Measurements from ENCODE around the gene ARID2. TPM values are rescaled to one million over a fixed set of nuclear protein-coding genes. Genes with fewer than 3 reads are reported as not detected.

ARID2 gene
- total RNA-seq, 4 donors from 2014 or later = 22.9 to 39.9 (median 33.8) TPM

- in situ Hi-C loops (cut with MboI; ENCODE audit: low pct_ligation_motif_present in 1 of 4, low pct_unique_long_range_greater_than_20kb in 1 of 4, low sequenced_read_pairs in 3 of 4) (loop anchor here in 3 of 4 donors (25.0 kb wide), 3 partner anchors 159 to 534 kb away; no protein-coding TSS in a partner anchor), intact Hi-C loops (cut with DNase I; ENCODE audit: low total_unique reads) (loop anchor here (10.0 kb wide), 1 partner anchor 177 kb away; no protein-coding TSS in a partner anchor)
- Histone ChIP-seq H3K9me3 (no peaks in the 10 kb centered on the region), H3K36me3 (no peaks in the 10 kb centered on the region), H3K27me3 (no peaks in the 10 kb centered on the region), H3K4me1 (peaks cover 4 to 51% (median 26%) of the 10 kb centered on the region in 4 donors), H3K4me3 (no peak overlapping the region), H3K27ac (no peak overlapping the region)
- DNase-seq = no peak
- WGBS, 2 donors (ENCODE audit: low coverage in 1 of 2) = 82 to 86% methylated on average over 2 of the region's 2 CpGs
- TF ChIP-seq POLR2AphosphoS5 (IDR thresholded peaks at IDR 0.05) = no peak
- TF ChIP-seq POLR2A (IDR thresholded peaks at IDR 0.05) = no peak
- no peak for TF ChIP-seq CTCF (IDR thresholded peaks at IDR 0.05)
Observed at GRCh38 chr12:45721369-45721768, 8.1 kb upstream of the ARID2 start.

GRCh38 chr12:45721954-45722353 is 7.6 kb upstream of the ARID2 start:
- no peak overlapping the region for H3K4me3 ChIP-seq
- in situ Hi-C loops (cut with MboI; ENCODE audit: low pct_ligation_motif_present in 1 of 4, low pct_unique_long_range_greater_than_20kb in 1 of 4, low sequenced_read_pairs in 3 of 4) (loop anchor here in 3 of 4 donors (25.0 kb wide), 3 partner anchors 160 to 535 kb away; no protein-coding TSS in a partner anchor), intact Hi-C loops (cut with DNase I; ENCODE audit: low total_unique reads) (loop anchor here (10.0 kb wide), 1 partner anchor 177 kb away; no protein-coding TSS in a partner anchor)
- H3K36me3 ChIP-seq = no peaks in the 10 kb centered on the region
- peaks cover 4 to 51% (median 26%) of the 10 kb centered on the region in 4 donors for H3K4me1 ChIP-seq
- DNase-seq = no peak
- H3K27ac ChIP-seq = no peak overlapping the region
- no peaks in the 10 kb centered on the region for H3K27me3 ChIP-seq
- no peaks in the 10 kb centered on the region for H3K9me3 ChIP-seq
- WGBS, 2 donors (ENCODE audit: low coverage in 1 of 2) = 84 to 95% methylated on average over 6 to 7 of the region's 7 CpGs
- TF ChIP-seq EP300 (IDR thresholded peaks at IDR 0.05; ENCODE audit: low read depth) (no peak), POLR2AphosphoS5 (IDR thresholded peaks at IDR 0.05) (no peak), CTCF (IDR thresholded peaks at IDR 0.05) (no peak), POLR2A (IDR thresholded peaks at IDR 0.05) (no peak)

GRCh38 chr12:45725631-45726602 is 3.6 kb upstream of the ARID2 start:
- H3K27me3 ChIP-seq = no peaks in the 10 kb centered on the region
- intact Hi-C loops (cut with DNase I; ENCODE audit: low total_unique reads) = loop anchor here (10.0 kb wide), 1 partner anchor 181 kb away; no protein-coding TSS in a partner anchor
- WGBS, 2 donors (ENCODE audit: low coverage in 1 of 2) = 3 to 5% methylated on average over 12 of the region's 12 CpGs
- peak; percentile 17 for DNase-seq
- H3K4me3 ChIP-seq = peak overlapping the region; percentile 81 to 95 (median 92)
- H3K9me3 ChIP-seq = no peaks in the 10 kb centered on the region
- TF ChIP-seq POLR2AphosphoS5 (IDR thresholded peaks at IDR 0.05) (no peak), CTCF (IDR thresholded peaks at IDR 0.05) (peak; percentile 73 to 82 (median 79))
- in situ Hi-C loops (cut with MboI; ENCODE audit: low pct_ligation_motif_present in 1 of 4, low pct_unique_long_range_greater_than_20kb in 1 of 4, low sequenced_read_pairs in 3 of 4) = loop anchor here in 1 of 4 donors (25.0 kb wide), 1 partner anchor 661 kb away; no protein-coding TSS in a partner anchor
- no peaks in the 10 kb centered on the region for H3K36me3 ChIP-seq
- H3K4me1 ChIP-seq = peaks cover 4 to 42% (median 27%) of the 10 kb centered on the region in 4 donors
- peak overlapping the region; percentile 97 to 100 (median 100) for H3K27ac ChIP-seq

Measured in transverse colon (tissue), 4 donors.